NCI-H1105 treated with DMSO at 0.1 percent for 48 hours (cell line): ENCODE data around the gene RABL6.
"Not testable (repeated sequence)": the region's sequence is repeated elsewhere in the genome, so short reads cannot be mapped to it uniquely, and the experiment has no call there.

Source experiments
- DNase-seq: peaks from one replicate; lab custom pipeline; 2025; lab: John Stamatoyannopoulos, UW

RABL6 gene

DNA sequence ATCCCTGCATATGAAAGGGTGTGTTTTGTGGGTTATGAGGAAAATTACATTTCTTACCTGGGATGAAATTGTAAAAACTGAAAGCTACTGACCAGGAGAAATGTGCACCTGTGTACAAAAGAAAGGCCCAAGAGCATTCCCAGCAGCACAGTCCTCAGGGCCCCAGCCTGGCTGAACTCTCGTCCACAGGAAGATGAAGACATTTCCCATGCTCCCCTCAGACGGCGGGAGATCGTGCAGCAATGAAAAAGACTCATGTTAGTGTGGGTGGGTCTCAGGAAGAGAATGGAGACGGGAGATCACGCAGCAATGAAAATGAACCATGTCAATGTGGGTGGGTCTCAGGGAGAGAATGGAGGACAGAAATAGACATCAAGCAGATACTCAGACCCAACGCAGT lies 30.8 kb upstream of the RABL6 start:
- no peak for DNase-seq

DNA sequence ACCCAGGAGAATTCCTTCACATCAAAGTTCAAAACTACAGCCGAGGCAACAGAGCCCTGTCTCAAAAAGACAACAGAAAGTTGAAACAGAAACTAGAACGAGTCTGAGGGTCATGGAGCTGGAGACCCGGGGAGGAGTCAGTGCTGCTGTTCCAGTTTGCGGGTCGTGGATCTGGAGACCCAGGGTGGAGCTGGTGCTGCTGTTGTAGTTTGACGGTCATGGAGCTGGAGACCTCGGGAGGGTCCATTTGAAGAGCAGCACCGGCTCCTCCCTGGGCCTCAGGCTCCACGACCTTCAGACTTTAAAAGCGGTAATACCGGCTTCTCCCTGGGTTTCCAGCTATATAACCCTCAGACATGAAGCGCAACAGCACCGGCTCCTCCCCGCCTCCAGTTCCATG lies 30.4 kb upstream of the RABL6 start:
- DNase-seq = no peak

DNA sequence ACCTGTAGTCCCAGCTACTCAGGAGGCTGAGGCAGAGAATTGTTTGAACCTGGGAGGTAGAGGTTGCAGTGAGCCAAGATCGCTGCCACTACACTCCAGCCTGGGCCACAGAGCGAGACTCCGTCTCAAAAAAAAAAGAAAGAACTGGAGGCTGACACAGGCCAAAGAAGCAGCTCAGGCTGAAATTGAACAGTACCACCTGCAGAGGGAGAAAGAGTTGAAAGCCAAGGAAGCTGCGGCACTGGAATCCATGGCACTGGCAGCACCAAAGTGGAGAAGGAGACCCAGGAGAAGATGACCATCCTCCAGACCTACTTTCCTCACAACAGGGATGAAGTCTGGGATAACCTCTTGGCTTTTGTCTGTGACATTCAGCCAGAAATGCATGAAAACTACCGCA lies 27.9 kb upstream of the RABL6 start:
- DNase-seq = no peak

DNA sequence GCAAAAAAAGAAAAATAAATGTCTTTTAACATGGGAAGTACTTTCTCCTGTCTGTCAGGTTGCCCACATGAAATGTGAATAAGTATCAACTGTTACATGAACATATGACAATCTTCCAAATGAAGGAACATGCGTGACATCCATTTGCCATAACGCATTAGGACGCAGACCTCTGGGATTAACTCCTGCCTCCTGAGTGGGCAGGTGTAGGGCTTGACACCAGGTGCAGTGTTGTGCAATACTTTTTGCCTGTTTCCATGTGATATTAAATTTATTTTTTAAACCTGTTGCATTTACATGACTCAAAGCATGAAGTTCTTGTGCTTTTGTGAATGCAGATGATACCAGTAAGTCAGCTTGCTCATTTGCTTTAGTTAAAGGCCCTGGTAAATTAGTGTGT lies 25.3 kb upstream of the RABL6 start:
- no peak for DNase-seq

DNA sequence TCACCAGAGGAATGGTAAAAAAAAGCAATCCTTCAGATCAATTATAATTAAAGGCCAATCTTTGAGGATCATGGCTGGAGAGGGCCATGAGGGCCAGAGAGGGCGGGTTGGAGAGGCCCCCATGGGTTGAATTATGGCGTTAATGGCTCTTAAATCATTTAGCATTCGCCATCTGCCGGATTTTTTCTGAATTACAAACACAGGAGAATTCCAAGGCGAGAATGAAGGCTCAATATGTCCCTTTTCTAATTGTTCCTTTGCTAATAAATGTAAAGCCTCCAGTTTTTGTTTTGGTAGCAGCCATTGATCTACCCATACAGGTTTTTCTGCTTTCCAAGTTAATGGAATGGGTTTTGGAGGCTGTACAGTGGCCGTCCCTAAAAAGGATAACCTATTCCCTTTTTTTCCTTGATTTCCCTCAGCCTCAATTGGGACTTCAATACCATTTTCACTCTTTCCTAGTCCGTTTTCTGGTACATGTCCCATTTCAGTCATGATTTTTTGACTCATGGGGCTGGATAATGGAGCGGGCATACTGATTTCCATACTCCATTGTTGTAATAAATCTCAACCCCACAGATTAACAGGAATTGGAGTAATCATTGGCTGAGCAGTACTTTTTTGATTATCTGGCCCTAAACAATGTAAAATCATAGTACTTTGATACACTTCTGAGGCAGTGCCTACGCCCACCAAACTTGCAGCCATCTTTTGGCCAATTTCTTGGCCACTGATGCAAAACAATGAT lies 23.3 kb upstream of the RABL6 start:
- peak; percentile 13 for DNase-seq

DNA sequence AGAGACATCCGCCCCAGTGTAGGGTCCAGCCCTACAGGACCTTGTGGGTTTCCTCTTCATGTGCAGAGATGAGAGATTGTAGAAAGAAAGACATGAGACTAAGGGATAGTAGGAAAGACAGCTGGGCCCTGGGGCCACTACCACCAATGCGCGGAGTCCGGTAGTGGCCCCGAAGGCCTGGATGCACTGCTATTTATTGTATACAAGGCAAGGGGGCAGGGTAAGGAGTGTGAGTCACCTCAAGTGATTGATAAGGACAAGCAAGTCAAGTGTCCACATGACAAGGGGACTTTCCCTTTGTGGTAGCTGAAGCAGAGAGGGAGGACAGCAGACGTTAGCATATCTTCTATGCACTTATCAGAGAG lies 22.8 kb upstream of the RABL6 start:
- DNase-seq = no peak

DNA sequence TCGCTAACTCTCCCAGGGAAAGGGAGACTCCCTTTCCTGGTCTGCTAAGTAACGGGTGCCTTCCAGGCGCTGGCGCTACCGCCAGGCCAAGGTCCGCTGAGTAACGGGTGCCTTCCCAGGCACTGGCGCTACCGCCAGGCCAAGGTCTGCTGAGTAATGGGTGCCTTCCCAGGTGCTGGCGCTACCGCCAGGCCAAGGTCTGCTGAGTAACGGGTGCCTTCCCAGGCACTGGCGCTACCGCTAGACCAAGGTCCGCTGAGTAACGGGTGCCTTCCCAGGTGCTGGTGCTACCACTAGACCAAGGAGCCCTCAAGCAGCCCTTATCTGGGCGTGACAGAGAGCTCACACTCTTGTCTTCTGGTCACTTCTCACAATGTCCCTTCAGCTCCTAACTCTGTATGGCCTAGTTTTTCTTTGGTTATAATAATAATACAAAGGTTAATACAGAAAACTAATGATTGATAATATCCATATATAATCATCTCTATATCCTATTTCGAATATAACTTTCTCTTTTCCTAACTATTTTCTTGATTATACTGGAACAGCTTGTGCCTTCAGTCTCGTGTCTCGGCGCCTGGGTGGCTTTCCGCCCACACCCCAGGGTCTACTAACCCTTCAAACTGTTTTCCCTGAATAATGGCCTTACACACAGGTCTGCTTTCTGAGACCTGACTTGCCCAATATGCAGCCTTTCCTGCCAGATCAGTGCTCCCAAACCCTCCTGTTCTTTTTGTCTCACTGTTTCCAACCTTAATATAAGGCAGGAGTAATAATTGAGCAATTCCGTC lies 22.0 kb upstream of the RABL6 start:
- DNase-seq = not testable (repeated sequence)

DNA sequence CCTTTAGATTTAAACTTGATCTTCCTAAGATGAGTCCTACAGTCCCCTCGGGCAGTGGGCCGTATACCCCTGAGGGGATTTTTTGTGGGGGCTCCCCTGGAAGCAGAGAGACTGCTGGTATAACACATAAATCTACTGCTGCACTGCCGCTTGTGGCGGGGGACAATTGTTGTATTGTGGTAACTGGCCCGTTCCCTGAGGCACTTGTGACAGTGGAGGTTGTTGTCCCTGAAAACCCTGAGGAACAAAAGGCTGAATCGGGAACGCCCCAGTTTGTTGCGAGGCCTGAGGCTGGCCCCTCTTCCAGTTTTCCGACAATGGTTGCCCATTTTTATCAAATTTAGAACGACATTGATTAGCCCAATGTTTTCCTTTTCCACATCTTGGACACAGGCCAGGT lies 21.3 kb upstream of the RABL6 start:
- DNase-seq = no peak

DNA sequence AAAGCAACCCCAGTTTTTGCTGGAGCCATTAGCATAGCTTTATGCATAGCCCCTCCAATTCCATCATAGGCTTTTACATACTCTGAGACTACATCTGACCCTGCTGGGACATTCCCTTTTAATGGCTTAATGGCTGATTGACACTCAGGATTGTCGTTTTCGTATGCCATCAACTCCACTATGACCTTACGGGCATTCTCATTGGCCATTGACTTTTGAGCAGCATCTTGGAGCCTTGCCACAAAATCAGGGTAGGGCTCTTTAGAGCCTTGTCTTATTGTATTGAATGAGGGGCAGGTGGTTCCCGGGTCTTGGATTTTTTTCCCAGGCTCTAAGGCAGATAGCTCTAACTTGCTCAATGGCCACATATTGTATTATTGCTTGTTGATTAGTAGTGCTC lies 20.8 kb upstream of the RABL6 start:
- peak; percentile 47 for DNase-seq

DNA sequence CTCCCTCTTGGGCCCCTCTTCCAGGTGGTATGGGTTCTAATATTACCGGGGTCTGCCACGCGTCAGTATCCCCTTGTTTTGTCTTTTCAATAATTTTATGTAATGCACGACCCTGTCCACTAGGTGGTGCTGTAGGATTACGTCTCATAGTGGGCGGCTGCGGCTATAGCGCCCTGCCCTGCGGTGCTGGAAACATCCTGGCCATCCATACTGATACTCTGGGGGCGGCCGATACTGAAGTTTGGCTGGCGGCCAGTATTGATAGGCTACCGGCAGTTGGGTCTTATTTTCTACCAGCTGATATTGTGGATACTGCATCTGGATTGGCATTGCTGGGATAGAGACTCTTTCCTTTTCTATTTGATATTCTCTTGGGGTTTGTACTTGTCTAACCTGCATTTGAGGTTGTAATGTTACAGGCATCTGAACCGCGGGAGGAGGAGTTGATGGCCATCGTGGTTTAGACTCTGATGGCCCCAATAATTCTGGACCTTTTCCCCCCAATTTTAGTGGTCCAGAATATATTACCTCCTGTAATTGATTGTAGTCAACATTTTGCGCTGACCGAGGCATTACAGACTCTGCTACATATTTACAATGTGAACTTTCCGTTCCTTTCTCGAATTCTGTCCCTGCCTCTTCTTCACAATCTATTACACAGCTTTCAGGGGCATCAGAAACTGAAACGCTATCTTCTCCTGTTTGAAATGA lies 19.9 kb upstream of the RABL6 start:
- peak; percentile 69 for DNase-seq

DNA sequence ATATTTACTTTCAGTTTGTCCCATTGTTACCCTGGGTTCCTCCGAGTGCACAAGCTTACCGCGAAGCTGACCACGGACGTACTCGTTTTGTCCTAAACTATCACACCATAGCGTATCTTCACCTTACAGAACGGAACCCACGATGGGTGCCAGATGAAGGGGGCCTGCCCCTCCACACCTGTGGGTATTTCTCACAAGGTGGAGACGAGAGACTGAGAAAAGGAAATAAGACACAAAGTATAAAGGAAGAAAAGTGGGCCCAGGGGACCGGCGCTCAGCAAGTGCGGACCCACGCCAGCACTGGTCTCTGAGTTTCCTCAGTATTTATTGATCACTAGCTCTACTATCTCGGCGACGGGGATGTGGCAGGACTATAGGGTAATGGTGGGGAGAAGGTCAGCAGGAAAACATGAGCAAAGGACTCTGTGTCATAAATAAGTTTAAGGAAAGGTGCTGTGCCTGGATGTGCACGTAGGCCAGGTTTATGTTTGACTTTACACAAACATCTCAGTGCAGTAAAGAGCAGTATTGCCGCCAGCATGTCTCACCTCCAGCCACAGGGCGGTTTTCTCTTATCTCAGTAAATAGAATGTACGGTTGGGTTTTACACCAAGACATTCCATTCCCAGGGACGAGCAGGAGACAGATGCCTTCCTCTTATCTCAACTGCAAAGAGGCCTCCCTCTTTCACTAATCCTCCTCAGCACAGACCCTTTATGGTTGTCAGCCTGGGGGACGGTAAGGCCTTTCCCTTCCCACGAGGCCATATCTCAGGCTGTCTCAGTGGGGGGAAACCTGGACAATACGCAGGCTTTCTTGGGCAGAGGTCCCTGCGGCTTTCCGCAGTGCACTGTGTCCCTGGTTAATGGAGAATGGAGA lies 18.9 kb upstream of the RABL6 start:
- not testable (repeated sequence) for DNase-seq

DNA sequence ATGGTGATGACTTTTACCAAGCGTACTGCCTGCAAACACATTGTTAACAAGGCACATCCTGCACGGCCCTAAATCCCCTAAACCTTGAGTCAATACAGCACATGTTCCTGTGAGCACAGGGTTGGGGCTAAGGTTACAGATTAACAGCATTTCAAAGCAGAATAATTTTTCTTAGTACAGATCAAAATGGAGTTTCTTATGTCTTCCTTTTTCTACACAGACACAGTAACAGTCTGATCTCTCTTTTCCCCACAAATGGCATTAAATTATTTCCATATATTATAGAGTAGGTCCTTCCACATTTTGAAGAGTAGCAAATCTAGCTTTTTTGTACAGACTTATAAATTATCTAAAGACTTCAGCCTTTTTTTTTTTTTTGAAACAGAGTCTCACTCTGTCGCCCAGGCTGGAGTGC lies 18.2 kb upstream of the RABL6 start:
- no peak for DNase-seq

DNA sequence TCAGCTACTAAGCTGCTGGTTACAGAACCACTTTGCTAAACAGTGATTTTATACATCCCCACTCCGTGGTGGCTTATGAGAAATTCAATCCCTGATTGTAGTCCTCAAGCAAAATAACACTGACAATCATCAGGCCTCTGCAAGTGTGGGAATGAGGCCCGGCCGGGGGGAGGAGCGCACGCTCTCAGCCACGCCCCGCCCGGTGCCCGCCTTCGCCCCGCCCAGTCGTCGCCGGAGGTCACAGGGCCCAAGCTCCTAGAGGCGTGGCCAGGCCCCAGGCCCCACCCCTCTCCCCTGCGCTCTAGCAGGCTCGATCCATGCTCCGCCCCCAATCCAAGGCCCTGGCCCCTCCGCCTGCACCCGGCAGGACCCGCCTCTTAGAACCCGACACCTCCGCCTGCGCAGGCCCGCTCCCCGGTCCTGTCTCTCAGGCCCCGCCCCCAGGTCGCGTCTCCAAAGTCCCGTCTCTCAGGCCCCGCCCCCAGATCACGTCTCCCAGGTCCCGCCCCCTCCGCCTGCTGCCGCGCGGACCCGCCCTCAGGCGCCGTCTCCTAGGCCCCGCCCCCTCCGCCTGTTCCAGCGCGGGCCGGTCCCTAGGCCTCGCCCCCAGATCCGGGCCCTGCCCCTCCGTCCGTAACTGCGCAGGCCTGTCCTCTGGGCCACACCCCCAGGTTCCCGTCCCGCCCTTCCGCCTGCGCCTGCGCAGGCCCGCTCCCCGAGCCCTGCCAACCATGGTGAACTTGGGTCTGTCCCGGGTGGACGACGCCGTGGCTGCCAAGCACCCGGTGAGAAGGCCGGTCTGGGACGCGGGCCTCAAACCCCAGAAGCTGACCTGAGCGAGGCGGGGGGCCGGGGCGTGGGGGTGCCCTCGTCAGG lies 16.9 kb upstream of the RABL6 start, which contains the start of gene TMEM141:
Gene TMEM141, plus strand, starts transcription at position 705 of the 876 bp plus-strand sequence. Its CDS starts 27 bp downstream, at position 732.
- DNase-seq = peak; percentile 98

DNA sequence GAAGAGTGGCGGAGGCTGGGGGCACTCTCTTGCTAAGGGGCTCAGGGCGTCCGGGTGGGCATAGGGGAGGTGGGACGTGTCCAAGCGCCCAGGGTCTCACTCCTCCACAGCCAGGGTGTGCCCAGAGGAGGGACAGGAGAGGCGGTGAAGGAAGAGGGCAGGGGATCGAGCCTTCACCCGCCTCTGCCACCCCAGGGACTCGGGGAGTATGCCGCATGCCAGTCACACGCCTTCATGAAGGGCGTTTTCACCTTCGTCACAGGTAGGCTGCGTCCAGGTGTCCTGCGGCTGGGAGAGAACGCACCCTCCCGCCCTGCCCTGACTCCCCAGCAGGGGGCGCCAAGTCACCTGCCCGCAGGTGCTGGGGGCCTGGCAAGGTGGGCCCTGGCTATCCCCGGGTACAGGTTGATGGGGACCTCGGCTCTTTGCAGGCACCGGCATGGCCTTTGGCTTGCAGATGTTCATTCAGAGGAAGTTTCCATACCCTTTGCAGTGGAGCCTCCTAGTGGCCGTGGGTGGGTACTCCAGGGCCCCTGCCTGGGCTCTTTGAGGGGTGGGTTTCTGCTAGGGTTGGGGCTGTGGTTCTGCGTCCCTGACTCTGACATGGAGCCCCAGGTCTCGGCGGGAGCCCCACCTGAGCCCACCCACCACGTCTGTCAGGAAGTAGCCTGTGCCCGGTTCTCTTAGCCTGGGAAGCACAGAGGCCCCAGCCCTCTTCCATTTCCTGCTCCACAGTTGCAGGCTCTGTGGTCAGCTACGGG lies 16.1 kb upstream of the RABL6 start:
- peak; percentile 30 for DNase-seq

DNA sequence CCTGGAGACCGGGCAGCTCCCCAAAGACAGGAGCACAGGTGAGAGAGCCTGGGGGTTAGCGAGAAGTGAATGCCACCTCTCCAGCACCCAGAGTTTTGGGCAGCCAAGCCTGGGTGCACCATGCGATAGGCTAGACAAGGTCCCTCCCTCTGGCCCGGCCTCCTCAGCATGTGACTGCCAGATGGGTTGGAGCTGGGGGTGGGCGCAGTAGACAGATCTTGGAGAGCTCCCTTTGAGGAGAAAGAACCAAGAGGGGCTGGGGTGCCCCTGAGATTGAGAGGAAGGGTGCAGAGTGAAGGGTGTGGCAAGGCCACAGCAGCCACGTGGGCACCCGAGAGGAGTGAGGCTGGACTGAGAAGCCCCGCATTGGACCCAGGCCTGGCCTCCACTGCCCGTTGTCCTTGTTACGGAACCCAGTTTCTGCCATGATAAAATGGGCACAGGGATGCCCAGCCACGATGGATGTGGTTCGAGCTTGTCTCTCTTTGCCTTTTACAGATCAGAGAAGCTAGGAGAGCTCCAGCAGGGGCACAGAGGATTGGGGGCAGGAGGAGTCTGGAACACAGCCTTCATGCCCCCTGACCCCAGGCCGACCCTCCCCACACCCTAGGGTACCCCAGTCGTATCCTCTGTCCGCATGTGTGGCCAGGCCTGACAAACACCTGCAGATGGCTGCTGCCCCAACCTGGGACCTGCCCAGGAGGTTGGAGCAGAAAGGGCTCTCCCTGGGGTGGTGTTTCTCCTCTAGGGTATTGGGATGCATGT lies 15.2 kb upstream of the RABL6 start:
- no peak for DNase-seq

DNA sequence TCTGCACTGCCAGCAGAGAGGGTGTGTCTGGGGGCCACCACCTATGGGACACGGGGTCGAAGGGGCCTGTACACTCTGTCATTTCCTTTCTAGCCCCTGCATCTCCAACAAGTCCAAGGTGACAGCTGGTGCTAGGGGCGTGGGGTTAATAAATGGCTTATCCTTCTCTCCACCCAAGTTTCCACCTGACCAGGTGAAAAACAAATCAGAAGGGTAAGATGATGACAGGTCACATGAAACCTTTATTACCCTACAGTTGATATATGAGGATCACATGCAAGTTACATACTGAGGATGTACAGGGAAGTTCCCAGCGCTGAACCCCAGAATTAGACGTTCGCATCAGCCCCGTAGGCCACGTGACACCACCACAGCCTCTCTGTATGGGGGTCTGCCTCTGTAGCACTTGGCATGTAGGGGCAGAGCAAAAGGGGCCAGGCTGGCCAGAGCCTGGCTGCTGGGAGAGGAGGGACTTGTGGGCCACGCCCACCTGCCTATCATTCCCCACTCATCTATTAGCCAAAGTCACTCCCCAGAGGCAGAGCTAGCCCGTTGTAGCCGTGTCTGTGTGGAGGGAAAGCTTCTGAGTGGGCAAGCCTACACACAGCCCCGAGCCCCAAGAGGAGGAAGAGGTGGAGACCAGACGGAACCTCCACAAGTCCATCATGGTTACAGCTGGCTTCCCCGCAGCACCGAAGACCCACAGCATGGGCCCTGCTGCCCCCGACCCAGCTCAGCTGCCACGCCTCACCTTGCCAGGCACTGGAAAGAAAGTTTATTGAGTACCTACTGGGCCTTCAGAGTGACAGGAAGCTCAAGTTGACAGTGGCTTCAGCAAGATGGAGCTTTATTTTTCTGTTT lies 14.4 kb upstream of the RABL6 start:
- no peak for DNase-seq

DNA sequence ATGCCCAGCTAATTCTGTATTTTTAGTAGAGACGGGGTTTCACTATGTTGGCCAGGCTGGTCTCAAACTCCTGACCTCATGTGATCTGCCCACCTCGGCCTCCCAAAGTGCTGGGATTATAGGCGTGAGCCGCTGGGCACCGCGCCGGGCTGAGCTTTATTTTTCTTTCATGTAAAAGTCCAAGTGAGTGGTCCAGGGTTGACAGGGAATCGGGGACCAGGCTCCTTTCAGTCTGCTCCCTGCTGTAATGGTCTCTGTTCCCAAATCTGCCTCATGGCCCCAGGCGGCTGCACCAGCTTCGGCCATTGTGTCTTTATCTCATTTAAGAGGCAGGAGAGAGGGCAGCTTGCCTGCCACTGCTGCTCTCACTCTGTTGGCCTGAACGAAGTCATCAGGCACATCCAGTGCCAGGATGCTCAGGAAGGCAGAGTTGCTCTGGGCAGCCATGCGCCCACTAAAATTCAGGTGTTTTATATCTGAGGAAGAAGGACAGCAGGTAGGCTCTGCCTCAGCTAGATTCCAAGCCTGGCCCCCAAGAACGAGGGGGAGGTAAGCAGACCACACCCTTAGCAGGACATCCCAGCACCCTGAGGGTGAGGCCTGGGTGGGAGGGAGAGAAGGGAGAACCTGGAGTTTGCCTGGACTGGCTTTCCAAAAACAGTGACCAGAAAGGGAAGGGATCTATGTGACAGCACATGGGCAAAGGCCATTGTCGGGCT lies 13.3 kb upstream of the RABL6 start:
- no peak for DNase-seq

DNA sequence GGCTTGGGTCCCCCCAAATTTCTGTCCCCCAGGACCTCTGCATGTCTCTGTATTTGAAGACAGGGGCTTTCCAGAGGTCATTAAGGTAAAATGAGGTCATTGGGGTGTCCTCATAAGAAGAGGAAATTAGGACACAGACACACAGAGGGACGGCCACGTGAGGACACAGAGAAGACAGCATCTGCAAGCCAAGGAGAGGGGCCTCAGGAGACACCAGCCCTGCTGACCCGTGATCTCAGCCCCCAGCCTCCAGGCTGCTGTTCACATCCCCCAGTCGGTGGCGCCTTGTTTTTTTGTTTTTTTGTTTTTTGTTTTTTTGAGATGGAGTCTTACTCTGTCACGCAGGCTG lies 12.8 kb upstream of the RABL6 start:
- no peak for DNase-seq
